Measurements from ENCODE around the gene FSD1.
"Not testable (repeated sequence)": the region's sequence is repeated elsewhere in the genome, so short reads cannot be mapped to it uniquely, and the experiment has no call there.

FSD1 gene

DNA sequence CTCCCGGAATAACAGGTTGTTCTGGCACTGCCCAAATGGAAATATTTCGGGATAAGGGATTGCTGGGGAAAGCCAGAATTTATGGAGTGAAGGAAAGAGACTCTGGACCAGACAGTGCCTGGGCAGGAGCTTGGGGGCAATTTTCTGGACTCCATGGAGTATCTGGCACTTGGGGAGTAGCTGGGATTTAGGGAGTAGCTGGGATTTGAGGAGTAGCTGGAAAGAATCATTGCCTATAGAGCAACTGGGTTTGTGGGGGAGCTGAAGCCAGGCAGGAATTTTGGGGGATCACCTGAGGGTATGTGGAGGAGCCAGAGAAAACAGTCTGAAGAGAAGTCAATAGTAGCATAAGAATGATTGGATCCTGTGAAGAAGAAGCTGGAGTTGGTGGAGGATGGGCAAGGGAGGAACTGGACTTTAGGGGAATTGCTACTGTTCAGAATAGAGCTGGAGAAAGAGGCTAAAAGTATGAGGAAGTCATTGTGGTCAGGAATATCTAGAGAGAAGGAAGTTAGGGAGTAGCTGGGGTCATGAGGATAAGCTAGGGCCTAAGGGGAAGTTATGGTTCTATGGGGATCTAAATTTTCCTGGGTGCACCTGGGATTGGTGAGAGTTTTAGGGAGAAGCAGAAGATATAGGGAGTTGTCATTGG, 14.8 kb downstream of the FSD1 start:
- DNase-seq (ENCODE audit: low read depth): no peak

DNA sequence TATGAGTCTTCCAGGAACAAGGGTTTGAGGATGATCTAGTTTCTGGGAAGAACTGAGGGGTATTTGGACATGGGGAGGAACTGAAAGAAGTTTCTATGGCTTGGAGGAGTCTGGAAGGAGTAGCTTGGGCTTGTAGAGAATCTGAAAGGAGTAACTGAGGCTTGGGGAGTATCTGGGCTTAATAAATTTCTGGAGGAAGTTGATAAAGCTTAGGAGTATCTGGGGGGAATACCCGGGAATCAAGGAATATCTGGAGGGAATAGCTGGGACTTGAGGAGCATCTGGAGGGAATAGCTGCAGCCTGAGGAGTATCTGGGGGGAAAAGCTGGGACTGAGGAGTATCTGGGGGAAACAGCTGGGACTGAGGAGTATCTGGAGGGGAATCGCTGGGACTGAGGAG, 16.0 kb downstream of the FSD1 start:
- no peak for DNase-seq (ENCODE audit: low read depth)

DNA sequence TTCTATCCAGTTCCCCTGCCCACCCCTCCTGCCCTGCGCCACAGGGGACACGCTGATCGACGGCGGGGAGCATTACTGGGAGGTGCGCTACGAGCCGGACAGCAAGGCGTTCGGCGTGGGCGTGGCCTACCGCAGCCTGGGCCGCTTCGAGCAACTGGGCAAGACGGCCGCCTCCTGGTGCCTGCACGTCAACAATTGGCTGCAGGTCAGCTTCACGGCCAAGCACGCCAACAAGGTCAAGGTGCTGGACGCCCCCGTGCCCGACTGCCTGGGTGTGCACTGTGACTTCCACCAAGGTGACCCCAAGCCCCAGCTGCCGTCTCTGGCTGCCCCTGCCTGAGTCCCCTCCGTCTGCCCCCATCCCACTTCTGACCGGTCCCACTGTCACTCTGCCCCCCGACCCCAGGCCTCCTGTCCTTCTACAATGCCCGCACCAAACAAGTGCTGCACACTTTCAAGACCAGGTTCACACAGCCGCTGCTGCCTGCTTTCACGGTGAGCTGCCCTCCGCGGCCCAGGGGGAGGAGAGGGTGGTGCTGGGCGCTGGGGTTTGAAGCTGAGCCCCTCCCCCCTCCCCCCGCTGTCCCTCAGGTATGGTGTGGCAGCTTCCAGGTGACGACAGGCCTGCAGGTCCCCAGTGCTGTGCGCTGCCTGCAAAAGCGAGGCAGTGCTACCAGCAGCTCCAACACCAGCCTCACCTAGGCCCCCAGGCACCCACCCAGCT, 18.7 kb downstream of the FSD1 start:
- DNase-seq (ENCODE audit: low read depth): no peak

DNA sequence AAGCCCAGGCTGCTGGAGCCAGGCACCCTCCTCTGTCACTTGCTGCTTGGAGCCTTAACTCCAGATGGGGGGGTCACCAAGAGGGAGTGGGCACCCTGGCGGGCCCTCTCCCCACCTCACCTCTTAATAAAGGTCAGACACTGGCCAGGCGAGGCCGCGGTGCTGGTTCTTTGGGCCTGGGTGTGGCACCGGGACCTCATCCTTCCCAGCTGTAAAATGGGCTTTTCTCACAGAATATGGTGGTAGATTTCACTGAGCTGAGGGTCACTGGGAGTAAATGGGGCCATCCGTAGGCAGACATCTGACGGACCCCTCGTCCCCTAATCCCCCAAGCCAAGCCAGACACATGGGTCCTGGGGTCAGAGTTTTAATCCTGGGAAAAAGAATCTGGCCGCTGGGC, 19.3 kb downstream of the FSD1 start:
- DNase-seq (ENCODE audit: low read depth): no peak

DNA sequence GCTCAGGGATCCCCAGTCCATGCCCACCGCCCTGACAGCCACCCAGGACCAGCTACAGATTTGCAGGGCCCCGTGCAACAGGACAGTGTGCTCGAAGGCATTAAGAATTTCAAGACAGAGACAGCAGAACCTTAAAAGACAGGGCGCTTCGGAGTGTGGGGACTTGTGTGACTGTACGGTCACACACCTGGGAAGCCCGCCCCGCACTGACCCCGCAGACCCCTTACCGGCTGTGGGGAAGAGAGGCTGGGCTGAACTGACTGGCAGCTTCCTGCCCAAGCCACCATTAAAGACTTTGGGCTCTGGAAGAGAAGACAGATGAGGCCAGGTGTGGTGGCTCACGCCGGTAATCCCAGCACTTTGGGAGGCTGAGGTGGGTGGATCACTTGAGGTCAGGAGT, 19.8 kb downstream of the FSD1 start:
- DNase-seq (ENCODE audit: low read depth): no peak

DNA sequence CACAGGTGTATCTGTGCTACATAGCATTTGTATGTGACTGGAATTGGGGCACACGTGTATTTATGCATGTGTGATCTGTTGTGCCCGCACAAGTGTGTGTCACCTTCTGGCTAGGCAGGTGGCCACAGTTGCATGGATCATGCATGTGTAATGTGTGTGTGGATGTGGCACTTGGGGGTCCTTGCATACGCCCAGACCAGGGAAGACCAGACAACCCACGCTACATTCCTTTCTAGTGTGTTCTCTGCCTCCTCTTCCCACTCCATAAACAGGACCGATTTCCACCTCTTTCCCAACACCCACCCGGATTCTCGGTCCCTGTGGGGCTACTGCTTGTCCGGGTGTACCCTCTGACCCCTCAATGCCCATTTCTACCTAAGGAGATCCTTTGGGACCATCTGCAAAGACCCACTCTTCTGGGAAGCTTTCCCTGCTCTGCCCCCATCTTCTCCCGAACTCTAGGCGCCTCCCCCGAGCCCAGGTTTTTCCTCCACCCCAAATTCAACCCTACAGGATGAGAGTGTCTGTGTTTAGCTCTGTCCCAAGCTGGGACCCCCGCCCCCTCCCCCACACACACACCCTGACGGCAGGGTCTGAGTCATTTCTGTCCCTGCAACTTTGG, 21.9 kb downstream of the FSD1 start:
- no peak for DNase-seq (ENCODE audit: low read depth)

DNA sequence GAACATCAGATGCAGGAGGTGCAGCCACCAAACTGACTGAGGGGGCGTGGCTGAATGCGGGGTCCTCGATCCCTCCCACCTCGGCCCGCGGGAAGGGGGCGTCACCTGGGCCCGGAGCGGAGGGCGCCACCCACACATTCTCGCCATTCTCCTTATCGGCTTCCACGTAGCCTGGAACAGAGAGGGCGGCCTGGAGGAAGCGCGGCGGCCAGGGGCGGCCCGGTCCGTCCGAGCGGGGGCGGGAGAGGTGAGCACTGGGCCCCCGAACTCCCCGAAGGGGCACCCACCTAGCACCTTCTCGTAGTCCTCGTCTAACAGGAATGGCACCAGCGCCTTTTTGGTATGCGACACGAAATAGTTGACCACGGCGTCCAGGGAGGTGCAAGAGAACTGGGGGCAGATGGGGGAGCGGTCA, 22.4 kb downstream of the FSD1 start:
- no peak for DNase-seq (ENCODE audit: low read depth)

DNA sequence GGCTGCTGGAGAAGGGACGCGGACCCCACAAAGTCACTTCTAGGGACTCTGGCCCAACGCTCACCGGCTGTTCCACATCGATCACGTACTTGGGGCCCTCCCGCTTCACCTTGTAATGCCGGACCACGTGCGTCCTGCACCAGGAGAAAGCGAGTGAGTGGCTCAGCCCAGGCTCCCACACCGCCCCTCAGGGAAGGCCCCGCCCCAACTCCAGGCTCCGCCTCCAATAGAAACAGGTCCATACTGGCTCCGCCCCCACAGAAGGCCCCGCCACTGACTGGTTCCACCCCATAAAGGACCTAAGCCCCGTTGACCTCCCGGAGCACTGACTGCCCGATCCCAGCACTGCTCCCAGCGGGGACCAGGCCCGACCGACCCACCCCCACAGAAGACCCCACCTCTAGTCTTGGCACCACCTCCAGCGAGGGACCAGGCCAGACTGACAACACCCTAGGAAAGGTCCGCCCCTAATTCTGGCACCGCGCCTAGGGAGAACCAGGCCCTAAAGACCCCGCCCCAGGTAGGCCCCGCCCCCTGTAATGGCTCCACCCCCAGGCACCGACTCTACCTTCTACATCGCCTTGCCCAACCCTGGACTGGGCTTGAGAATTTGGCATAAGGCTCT, 23.0 kb downstream of the FSD1 start:
- DNase-seq (ENCODE audit: low read depth): peak; percentile 43

DNA sequence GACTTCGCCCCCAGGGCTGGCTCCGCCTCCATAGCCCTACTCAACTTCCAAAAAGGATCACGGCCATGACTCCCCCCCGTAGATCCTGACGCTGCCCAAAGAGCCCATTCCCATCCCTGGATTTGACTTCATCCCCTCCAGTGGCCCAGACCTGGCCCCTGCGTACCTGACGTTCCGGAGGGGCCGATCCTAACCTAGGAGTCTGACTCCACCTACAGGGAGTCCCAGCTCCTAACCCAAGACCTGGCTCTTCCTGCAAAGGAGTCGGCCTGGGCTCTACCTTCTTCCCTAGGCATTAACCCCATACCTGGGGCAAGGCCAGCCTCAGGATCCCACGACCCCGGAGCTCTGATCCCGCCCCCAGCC, 23.5 kb downstream of the FSD1 start:
- DNase-seq (ENCODE audit: low read depth): no peak

DNA sequence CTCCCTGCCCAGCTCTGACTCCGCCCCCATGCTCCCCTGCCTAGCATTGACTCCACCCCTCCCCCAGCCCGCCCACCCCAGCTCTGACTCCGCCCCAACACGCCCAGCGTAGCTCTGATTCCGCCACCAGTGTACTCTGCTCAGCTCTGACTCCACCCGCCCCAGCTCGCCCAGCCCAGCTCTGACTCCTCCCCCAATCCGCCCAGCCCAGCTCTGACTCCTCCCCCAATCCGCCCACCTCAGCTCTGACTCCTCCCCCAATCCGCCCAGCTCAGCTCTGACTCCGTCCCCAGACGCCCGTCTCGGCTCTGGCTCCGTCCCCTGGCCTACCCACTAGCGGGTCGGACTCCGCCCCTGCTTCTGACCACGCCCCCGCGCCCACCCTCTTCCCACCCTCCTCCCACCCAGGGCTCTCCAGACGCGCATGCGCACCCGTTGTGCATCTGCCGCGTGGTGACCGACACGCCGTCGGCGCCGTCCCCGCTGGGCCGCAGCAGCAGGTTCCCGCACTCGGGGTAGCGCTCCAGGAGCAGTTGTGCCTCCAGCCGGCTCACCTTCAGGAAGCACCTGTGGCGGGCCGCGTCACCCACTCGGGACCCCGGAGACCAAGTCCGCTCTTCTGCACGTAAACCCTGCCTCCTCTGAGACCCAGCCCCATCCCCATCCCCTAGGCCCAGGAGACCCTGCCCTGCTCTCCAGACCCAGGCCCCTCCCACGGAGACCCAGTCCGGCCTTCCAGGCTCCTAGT, 24.0 kb downstream of the FSD1 start:
- DNase-seq (ENCODE audit: low read depth): peak; percentile 90

DNA sequence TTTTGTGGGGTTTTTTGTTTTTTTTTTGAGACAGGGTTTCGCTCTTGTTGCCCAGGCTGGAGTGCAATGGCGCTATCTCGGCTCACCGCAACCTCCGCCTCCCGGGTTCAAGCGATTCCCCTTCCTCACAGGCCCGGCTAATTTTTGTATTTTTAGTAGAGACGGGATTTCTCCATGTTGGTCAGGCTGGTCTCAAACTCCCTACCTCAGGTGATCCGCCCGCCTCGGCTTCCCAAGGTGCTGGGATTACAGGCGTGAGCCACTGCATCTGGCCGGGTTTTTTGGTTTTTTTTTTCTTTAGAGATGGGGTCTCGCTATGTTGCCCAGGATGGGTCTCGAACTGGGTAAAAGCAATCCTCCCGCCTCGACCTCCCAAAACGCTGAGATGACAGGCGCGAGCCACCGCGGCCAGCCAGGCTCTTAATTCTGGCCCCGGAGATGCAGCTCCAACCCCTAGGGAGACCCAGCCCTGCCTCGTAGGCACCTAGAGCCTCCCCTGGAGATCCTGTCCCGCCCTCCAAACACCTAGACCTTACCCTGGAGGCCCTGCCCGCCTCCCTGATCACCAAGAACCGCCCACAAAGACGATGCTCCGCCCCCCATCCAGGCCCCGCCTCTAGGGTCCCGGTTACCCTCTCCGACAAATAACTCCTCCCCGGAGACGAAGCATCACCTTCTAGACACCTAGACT, 24.7 kb downstream of the FSD1 start:
- not testable (repeated sequence) for DNase-seq (ENCODE audit: low read depth)

DNA sequence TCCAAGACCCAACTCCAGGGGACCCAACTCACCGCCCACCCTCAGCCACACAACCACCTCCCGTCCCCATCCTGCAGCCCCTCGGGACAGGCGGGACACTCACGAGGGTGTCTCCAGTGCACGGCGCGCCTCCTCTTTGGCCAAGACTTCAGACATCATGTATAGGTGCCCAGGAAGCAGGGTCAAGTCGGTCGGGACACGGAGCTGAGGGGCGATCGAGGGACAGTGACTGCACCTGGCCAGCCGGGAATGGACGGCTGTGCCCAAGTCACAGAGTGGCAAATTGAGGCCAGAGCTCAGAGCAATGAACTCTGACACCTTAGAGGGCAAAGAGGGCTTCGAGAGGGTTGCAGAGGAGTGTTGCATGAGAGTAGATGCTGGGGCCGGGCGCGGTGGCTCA, 25.5 kb downstream of the FSD1 start:
- no peak for DNase-seq (ENCODE audit: low read depth)

DNA sequence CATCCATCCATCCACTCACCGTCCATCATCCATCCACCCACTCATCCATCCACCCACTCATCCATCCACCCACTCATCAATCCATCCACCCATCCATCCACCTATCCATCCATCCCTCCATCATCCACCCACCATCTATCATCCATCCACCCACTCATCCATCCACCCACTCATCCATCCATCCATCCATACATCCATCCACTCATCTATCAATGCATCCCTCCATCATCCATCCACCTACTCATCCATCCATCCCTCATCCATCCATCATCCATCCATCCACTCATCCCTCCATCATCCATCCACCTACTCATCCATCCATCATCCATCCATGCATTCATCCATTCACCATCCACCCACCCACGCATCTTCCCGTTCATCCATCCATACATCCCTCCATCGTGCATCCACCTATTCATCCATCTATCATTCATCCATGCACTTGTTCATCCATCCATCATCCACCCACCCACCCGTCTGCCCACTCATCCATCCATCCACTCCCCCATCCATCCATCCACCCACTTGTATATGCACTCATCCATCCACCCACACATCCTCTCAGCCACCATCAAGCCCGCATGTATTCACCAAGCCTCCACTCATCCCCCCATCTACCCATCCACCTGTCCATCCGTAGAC, 30.7 kb downstream of the FSD1 start:
- DNase-seq (ENCODE audit: low read depth): no peak

DNA sequence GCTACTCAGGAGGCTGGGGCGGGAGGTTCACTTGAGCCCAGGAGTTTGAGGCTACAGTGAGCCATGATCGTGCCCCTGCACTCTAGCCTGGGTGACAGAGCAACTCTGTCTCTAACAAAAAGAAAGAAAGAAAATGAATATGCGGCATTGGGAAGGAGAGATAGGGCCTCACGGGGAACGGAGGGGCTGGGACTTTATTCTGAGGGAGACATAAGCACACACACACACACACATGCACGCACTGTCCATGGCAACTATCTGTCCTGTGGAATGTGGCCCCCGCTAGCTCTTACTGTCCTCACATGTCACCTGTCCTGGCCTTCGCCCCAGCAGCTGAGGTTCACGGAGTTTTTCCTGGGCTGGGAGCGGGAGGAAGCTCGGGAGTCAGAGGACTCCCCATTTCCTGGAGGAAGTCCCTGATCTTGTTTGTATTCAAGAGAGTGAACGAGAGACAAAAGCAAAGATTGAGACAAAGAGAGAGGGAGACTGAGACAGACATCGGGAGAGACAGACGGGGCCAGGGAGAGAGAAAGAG, 33.6 kb downstream of the FSD1 start:
- no peak for DNase-seq (ENCODE audit: low read depth)

DNA sequence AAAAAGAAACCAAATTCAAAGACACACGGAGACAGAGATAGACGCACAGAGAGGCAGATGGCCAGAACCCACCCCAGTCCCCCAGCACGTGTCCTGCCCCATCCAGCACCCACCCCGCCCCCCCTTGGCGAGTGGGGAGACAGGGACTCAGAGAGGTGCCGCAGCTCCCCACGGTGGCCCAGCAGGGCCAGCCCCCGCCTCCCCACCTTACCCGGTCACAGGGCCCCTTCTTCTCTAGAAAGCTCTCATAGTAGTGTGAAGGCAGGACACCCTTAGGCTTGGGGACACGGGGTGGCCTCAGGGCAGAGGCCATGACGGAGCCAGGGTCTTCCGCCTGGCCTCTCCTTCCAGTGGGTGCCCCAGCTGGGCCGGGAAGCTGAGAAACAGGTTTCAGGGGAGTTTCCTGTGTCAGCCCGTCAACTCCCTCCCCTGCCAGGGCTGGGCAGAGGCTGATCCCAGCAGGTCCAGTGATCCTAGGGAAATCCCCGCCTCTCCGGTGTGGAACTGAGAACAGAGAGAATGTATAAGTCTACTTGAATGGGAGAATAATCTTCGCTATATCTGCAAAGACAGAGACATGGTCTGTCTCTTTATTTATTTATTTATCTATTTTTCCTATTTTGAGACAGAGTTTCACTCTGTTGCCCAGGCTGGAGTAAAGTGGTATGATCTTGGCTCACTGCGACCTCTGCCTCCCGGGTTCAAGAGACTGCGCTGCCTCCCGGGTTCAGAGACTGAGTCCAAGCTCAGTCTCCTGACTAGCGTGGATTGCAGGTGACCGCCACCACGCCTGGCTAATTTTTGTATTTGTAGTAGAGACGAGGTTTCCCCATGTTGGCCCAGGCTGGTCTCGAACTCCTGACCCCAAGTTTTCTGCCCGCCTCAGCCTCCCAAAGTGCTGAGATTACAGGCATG, 34.3 kb downstream of the FSD1 start, which contains the start of gene STAP2:
Gene STAP2 (minus strand): TSS at position 387 of the 915 bp plus-strand sequence. CDS start 74 bp downstream, at position 313.
- DNase-seq (ENCODE audit: low read depth): no peak

DNA sequence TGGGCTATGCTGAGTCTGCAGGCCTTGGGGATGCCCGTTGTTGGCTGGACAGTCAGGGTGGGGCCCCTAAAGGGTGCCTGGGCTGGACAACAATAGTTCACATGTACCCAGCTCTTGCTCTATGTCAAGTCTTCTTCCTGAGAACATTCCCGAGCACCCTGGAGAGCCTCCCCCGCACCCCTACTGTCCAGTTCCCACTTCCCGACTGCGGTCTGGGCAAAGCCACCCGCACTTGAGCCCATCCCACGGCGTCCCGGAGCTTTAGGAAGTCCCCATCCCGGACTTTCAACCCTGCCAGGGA, 37.9 kb downstream of the FSD1 start:
- no peak for DNase-seq (ENCODE audit: low read depth)

DNA sequence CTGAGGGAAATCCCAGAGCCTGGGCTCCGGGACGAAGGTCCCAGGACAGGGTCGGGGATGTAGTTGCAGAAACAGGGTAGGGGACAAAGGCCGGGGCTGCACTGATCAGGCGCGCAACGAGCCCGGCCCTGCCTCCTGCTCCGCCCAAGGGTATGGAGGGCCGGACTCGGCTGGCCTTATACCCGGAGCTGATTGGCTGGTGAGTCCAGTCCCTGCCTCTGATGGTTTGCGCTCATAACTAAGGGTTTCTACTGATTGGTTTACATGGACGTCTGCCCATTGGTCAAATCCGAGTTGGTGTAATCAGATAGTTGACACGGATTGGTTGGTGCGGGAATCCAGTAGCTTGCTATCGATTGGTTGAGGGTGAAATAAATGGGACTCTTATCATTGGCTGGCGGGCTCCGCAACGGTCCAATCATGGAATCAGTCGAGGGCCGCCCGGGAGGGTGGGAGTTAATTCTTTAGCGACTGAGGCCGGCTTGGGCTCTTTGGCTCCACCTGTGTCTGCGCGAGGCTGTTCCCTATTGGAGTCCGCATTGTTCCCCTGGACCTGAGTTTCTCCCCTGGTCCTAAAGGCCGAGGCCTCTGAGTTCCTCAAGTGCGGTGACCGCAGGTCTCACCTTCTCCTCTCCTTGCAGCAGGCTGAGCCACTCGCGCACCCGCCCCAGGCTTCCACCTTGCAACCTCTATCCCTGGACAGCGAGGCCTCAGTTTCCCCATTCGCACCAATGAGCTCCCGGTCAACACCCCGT, 38.4 kb downstream of the FSD1 start:
- peak; percentile 81 for DNase-seq (ENCODE audit: low read depth)

DNA sequence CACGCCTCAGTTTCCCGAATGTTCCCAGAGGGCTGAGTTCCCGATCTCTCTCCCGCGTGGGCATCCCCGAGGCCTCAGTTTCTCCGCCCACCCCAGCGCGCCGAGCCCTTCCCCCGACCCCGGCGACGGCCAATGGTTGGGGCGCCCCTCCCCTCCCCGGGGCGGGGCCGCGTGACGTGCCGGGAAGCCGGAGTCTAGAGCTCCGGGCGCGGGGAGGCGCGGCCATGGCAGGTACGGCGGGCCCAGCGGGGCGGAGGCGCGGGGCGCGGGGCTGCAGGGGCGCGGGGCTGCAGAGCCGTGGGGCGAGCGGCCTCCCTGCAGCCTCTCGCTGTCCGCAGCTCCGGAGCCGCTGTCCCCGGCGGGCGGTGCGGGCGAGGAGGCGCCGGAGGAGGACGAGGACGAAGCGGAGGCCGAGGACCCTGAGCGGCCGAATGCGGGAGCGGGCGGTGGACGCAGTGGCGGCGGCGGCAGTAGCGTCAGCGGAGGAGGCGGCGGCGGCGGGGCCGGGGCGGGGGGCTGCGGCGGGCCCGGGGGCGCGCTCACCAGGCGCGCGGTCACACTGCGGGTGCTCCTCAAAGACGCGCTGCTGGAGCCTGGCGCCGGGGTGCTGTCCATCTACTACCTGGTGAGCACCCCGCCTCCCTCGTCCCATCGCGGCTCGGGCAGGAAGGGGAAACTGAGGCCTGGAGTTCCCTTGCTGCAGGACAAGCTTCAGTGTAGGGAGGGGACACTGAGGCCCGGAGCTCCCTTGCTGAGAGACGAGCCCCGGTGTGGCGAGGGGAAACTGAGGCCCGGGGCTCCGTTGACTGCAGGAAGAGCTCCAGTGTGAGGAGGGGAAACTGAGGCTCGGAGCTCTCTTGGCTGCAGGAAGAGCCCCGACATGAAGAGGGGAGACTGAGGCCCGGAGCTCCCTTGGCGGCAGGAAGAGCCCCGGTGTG, 39.2 kb downstream of the FSD1 start, which contains the start of gene MPND:
Gene MPND (plus strand): TSS at position 193 of the 938 bp plus-strand sequence. CDS start 32 bp downstream, at position 225.
- DNase-seq (ENCODE audit: low read depth): peak; percentile 90

All from activated T-helper 9 cell treated with anti-CD3 and anti-CD28 coated beads, Interleukin-2, amount 50 U/mL, for 16 hours (primary cell).